Gastroesophageal sphincter (tissue), 3 donors: ENCODE data around the gene CSNK1D.

ENCODE experiments used
- POLR2A ChIP-seq, 2 donors: fragments of 450-650 bp; IDR thresholded peaks; one replicate each; pipeline ENCODE4 v1.6.1; 2017; ENCODE audit warnings: antibody characterized with exemption in 2 of 2, mild to moderate bottlenecking in 2 of 2, moderate library complexity in 1 of 2
- TF ChIP-seq, protein P1 (sequence below), 4 experiments: fragments of 200-600 bp in 2 of 4; fragments of 450-650 bp in 2 of 4; sonication (generic) in 1 of 4; IDR thresholded peaks; one replicate each; pipeline ENCODE4 v1.5.1; 2017 to 2019; ENCODE audit warnings: antibody characterized with exemption in 4 of 4, mild to moderate bottlenecking in 2 of 4, moderate library complexity in 2 of 4

DNA sequence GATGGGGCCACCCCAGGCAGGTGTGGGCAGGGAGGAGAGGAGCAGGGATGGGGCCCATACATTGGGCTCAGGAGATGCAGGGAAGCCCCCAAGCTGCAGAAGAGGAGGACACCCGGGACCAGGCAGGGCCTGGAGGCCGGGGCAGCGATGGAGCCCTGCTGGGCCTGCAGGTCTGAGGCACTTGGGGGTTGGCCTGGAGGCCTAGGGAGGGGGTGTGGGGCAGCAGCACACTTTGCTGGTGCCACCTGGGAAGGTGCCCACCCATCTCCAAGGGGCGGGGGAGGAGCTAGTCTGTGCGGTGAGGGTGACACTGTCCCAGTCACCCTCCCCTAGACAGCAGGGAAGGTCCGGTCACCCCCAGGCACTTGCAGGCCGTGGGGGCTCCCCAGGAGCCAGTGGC is 54.4 kb downstream of the CSNK1D start:
- TF ChIP-seq, protein P1, sequence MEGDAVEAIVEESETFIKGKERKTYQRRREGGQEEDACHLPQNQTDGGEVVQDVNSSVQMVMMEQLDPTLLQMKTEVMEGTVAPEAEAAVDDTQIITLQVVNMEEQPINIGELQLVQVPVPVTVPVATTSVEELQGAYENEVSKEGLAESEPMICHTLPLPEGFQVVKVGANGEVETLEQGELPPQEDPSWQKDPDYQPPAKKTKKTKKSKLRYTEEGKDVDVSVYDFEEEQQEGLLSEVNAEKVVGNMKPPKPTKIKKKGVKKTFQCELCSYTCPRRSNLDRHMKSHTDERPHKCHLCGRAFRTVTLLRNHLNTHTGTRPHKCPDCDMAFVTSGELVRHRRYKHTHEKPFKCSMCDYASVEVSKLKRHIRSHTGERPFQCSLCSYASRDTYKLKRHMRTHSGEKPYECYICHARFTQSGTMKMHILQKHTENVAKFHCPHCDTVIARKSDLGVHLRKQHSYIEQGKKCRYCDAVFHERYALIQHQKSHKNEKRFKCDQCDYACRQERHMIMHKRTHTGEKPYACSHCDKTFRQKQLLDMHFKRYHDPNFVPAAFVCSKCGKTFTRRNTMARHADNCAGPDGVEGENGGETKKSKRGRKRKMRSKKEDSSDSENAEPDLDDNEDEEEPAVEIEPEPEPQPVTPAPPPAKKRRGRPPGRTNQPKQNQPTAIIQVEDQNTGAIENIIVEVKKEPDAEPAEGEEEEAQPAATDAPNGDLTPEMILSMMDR (IDR thresholded peaks at IDR 0.05), result no peak
- TF ChIP-seq POLR2A (IDR thresholded peaks at IDR 0.05), result no peak
